Measurements from ENCODE around the gene CEP162.
"Not testable (repeated sequence)": the region's sequence is repeated elsewhere in the genome, so short reads cannot be mapped to it uniquely, and the experiment has no call there.

CEP162 gene

GRCh38 chr6:84123186-84123585 lies 104.3 kb downstream of the CEP162 start:
- no peak for TF ChIP-seq CTCF (IDR thresholded peaks at IDR 0.05; ENCODE audit: extremely low read depth, missing control alignments)
- no peak for DNase-seq (ENCODE audit: low spot score)

GRCh38 chr6:84119277-84119676 lies 108.2 kb downstream of the CEP162 start:
- DNase-seq (ENCODE audit: low spot score) = no peak
- TF ChIP-seq CTCF (IDR thresholded peaks at IDR 0.05; ENCODE audit: extremely low read depth, missing control alignments) = no peak

GRCh38 chr6:84118191-84118590 lies 109.3 kb downstream of the CEP162 start:
- TF ChIP-seq CTCF (IDR thresholded peaks at IDR 0.05; ENCODE audit: extremely low read depth, missing control alignments) = no peak
- DNase-seq (ENCODE audit: low spot score) = no peak

GRCh38 chr6:84114933-84115594 lies 112.4 kb downstream of the CEP162 start:
- DNase-seq (ENCODE audit: low spot score) = not testable (repeated sequence)

GRCh38 chr6:84111351-84111750 lies 116.1 kb downstream of the CEP162 start:
- DNase-seq (ENCODE audit: low spot score) = not testable (repeated sequence)

- no peak for TF ChIP-seq CTCF (IDR thresholded peaks at IDR 0.05; ENCODE audit: extremely low read depth, missing control alignments)
- DNase-seq (ENCODE audit: low spot score) = no peak
Measured at GRCh38 chr6:84107495-84107894, 119.9 kb downstream of the CEP162 start.

GRCh38 chr6:84105215-84105924 lies 122.1 kb downstream of the CEP162 start:
- DNase-seq (ENCODE audit: low spot score) = not testable (repeated sequence)

GRCh38 chr6:84103029-84103428 lies 124.4 kb downstream of the CEP162 start:
- TF ChIP-seq CTCF (IDR thresholded peaks at IDR 0.05; ENCODE audit: extremely low read depth, missing control alignments) = no peak
- DNase-seq (ENCODE audit: low spot score) = no peak

GRCh38 chr6:84095156-84095555 lies 132.3 kb downstream of the CEP162 start:
- no peak for TF ChIP-seq CTCF (IDR thresholded peaks at IDR 0.05; ENCODE audit: extremely low read depth, missing control alignments)
- no peak for DNase-seq (ENCODE audit: low spot score)

Measured in GM20000 (cell line).